ENCODE data around the gene MYOCD. TPM values are rescaled to one million over a fixed set of nuclear protein-coding genes. Genes with fewer than 3 reads are reported as not detected.

The MYOCD gene
- total RNA-seq, 1 experiment from 2014 or later, result not detected

GRCh38 chr17:12734926-12735325 is 69.2 kb downstream of the MYOCD start:
- Mint-ChIP-seq H3K36me3 (ENCODE audit: insufficient read depth, unreplicated experiment) (no peaks in the 10 kb centered on the region), H3K27me3 (ENCODE audit: insufficient read depth, unreplicated experiment) (peaks cover 14% of the 10 kb centered on the region), H3K27ac (ENCODE audit: low read depth, unreplicated experiment) (no peak overlapping the region), H3K4me1 (ENCODE audit: insufficient read depth, unreplicated experiment) (peaks cover 4% of the 10 kb centered on the region), H3K4me3 (ENCODE audit: unreplicated experiment) (no peak overlapping the region), H3K9me3 (ENCODE audit: unreplicated experiment) (no peaks in the 10 kb centered on the region)
- TF ChIP-seq CTCF (IDR thresholded peaks at IDR 0.05; ENCODE audit: unreplicated experiment), result no peak
- BruUV-seq (replicated peaks), result no TSS peak
- CTCF ChIA-PET, result interaction anchor here (0.6 to 1.9 kb wide), 3 partner anchors 8 to 322 kb away, joined by 3 to 6 read pairs (median 4); no protein-coding TSS in a partner anchor
- POLR2A ChIA-PET, result interaction anchor here (0.6 to 0.7 kb wide), 2 partner anchors 52 to 333 kb away, joined by 3 to 4 read pairs; no protein-coding TSS in a partner anchor
- DNase-seq (ENCODE audit: unreplicated experiment), result no peak
- intact Hi-C loops (cut with micrococcal nuclease), result no loop called here

- POLR2A ChIA-PET, result interaction anchor here (0.6 kb wide), 1 partner anchor 334 kb away, joined by 4 read pairs; no protein-coding TSS in a partner anchor
- Mint-ChIP-seq H3K36me3 (ENCODE audit: insufficient read depth, unreplicated experiment) (no peaks in the 10 kb centered on the region), H3K27ac (ENCODE audit: low read depth, unreplicated experiment) (no peak overlapping the region), H3K9me3 (ENCODE audit: unreplicated experiment) (no peaks in the 10 kb centered on the region), H3K4me3 (ENCODE audit: unreplicated experiment) (no peak overlapping the region), H3K27me3 (ENCODE audit: insufficient read depth, unreplicated experiment) (peaks cover 20% of the 10 kb centered on the region), H3K4me1 (ENCODE audit: insufficient read depth, unreplicated experiment) (peaks cover 4% of the 10 kb centered on the region)
- intact Hi-C loops (cut with micrococcal nuclease), result no loop called here
- CTCF ChIA-PET, result interaction anchor here (0.6 to 1.9 kb wide), 3 partner anchors 9 to 323 kb away, joined by 3 to 6 read pairs (median 4); no protein-coding TSS in a partner anchor
- TF ChIP-seq CTCF (IDR thresholded peaks at IDR 0.05; ENCODE audit: unreplicated experiment), result no peak
- no peak for DNase-seq (ENCODE audit: unreplicated experiment)
- BruUV-seq (replicated peaks), result no TSS peak
Observed at GRCh38 chr17:12735517-12735916, 69.8 kb downstream of the MYOCD start.

GRCh38 chr17:12736526-12736925 is 70.8 kb downstream of the MYOCD start:
- H3K4me3 Mint-ChIP-seq (ENCODE audit: unreplicated experiment), result no peak overlapping the region
- intact Hi-C loops (cut with micrococcal nuclease), result no loop called here
- peaks cover 4% of the 10 kb centered on the region for H3K4me1 Mint-ChIP-seq (ENCODE audit: insufficient read depth, unreplicated experiment)
- H3K27ac Mint-ChIP-seq (ENCODE audit: low read depth, unreplicated experiment), result no peak overlapping the region
- ChIA-PET CTCF (interaction anchor here (1.3 kb wide), 1 partner anchor 294 kb away, joined by 3 read pairs; no protein-coding TSS in a partner anchor), POLR2A (interaction anchor here (0.7 to 1.3 kb wide), 2 partner anchors 9 to 107 kb away, joined by 3 to 4 read pairs; no protein-coding TSS in a partner anchor)
- no peak for DNase-seq (ENCODE audit: unreplicated experiment)
- TF ChIP-seq CTCF (IDR thresholded peaks at IDR 0.05; ENCODE audit: unreplicated experiment), result no peak
- no peaks in the 10 kb centered on the region for H3K36me3 Mint-ChIP-seq (ENCODE audit: insufficient read depth, unreplicated experiment)
- no TSS peak for BruUV-seq (replicated peaks)
- peaks cover 30% of the 10 kb centered on the region for H3K27me3 Mint-ChIP-seq (ENCODE audit: insufficient read depth, unreplicated experiment)
- H3K9me3 Mint-ChIP-seq (ENCODE audit: unreplicated experiment), result no peaks in the 10 kb centered on the region

- no peak overlapping the region for H3K27ac Mint-ChIP-seq (ENCODE audit: low read depth, unreplicated experiment)
- no peaks in the 10 kb centered on the region for H3K9me3 Mint-ChIP-seq (ENCODE audit: unreplicated experiment)
- DNase-seq (ENCODE audit: unreplicated experiment), result no peak
- intact Hi-C loops (cut with micrococcal nuclease), result no loop called here
- H3K36me3 Mint-ChIP-seq (ENCODE audit: insufficient read depth, unreplicated experiment), result no peaks in the 10 kb centered on the region
- H3K4me1 Mint-ChIP-seq (ENCODE audit: insufficient read depth, unreplicated experiment), result peaks cover 4% of the 10 kb centered on the region
- ChIA-PET CTCF (interaction anchor here (0.7 to 1.3 kb wide), 2 partner anchors 61 to 292 kb away, joined by 3 to 4 read pairs; no protein-coding TSS in a partner anchor), POLR2A (interaction anchor here (1.3 kb wide), 1 partner anchor 10 kb away, joined by 3 read pairs; no protein-coding TSS in a partner anchor)
- H3K27me3 Mint-ChIP-seq (ENCODE audit: insufficient read depth, unreplicated experiment), result peaks cover 31% of the 10 kb centered on the region
- TF ChIP-seq CTCF (IDR thresholded peaks at IDR 0.05; ENCODE audit: unreplicated experiment), result no peak
- H3K4me3 Mint-ChIP-seq (ENCODE audit: unreplicated experiment), result no peak overlapping the region
- BruUV-seq (replicated peaks), result no TSS peak
Observed at GRCh38 chr17:12737740-12738469, 72.2 kb downstream of the MYOCD start.
